Caco-2 (cell line): Measurements from ENCODE around the gene LDLRAD4. TPM values are rescaled to one million over a fixed set of nuclear protein-coding genes. Genes with fewer than 3 reads are reported as not detected.

Source experiments
- BruUV-seq: library from RNA; stranded (reverse); fragments of 400-500 nt; replicated peaks from 2 replicates; lab custom pipeline; 2021; lab: Mats Ljungman, UMichigan
- CTCF ChIA-PET: fragments of 300-600 bp; sonication (Branson Sonifier 250); formaldehyde crosslinking; loops from one replicate; lab custom pipeline; 2022; ENCODE audit warnings: antibody characterized with exemption; lab: Charles Lee
- POLR2A ChIA-PET: fragments of 300-600 bp; sonication (Branson Sonifier 250); formaldehyde crosslinking; loops from one replicate; lab custom pipeline; 2022; ENCODE audit warnings: antibody characterized with exemption; lab: Charles Lee
- DNase-seq, 2 experiments: peaks; one replicate each; pipeline versions ENCODE4 v3.0.0 to v3.0.0-alpha.2; 2020 to 2022
- H3K27me3 ChIP-seq: replicated peaks from 2 replicates; pipeline ENCODE4 v1.6.0; 2011; ENCODE audit warnings: low read length; ENCODE audit not compliant: control insufficient read depth, insufficient read depth
- H3K36me3 ChIP-seq: 2 replicates; pipeline ENCODE4 v1.5.1; 2011; ENCODE audit warnings: low read length; ENCODE audit not compliant: control insufficient read depth, insufficient read depth
- H3K4me1 ChIP-seq: fragments of 250-450 bp; sonication (Bioruptor Pico); 2 replicates; pipeline ENCODE4 v1.5.1; 2020; ENCODE audit warnings: mild to moderate bottlenecking
- H3K4me3 ChIP-seq: 2 replicates; pipeline ENCODE4 v1.5.1; 2011; ENCODE audit warnings: low read depth, mild to moderate bottlenecking, control low read depth, low read length
- H3K9me3 ChIP-seq: fragments of 250-450 bp; sonication (Bioruptor Pico); 2 replicates; pipeline ENCODE4 v1.5.1; 2020; ENCODE audit warnings: mild to moderate bottlenecking, moderate library complexity
- H3K27ac Mint-ChIP-seq: one replicate; pipeline ENCODE4 v1.8.0; 2022; ENCODE audit warnings: mixed read lengths; ENCODE audit not compliant: unreplicated experiment
- H3K27me3 Mint-ChIP-seq: one replicate; pipeline ENCODE4 v1.8.0; 2022; ENCODE audit warnings: mixed read lengths; ENCODE audit not compliant: insufficient read depth, unreplicated experiment
- H3K36me3 Mint-ChIP-seq: one replicate; pipeline ENCODE4 v1.8.0; 2022; ENCODE audit warnings: mild to moderate bottlenecking, mixed read lengths; ENCODE audit not compliant: insufficient read depth, unreplicated experiment
- H3K4me1 Mint-ChIP-seq: one replicate; pipeline ENCODE4 v1.8.0; 2022; ENCODE audit warnings: low read depth, mixed read lengths; ENCODE audit not compliant: unreplicated experiment
- H3K4me3 Mint-ChIP-seq: one replicate; pipeline ENCODE4 v1.8.0; 2022; ENCODE audit warnings: mild to moderate bottlenecking, moderate library complexity, mixed read lengths; ENCODE audit not compliant: unreplicated experiment
- H3K9me3 Mint-ChIP-seq: one replicate; pipeline ENCODE4 v1.8.0; 2022; ENCODE audit warnings: mixed read lengths; ENCODE audit not compliant: unreplicated experiment
- intact Hi-C: fragments of 100-400 bp; cut with micrococcal nuclease; formaldehyde crosslinking; loops from one replicate; pipeline ENCODE4 v1.10.0; 2022; ENCODE audit not compliant: unreplicated experiment
- total RNA-seq: library from RNA; stranded (reverse); gene quantifications from 2 replicates; pipeline ENCODE4 v1.2.3, GENCODE V29; 2022
- TF ChIP-seq, protein P1 (sequence below), 2 experiments: fragments of 200-600 bp in 1 of 2; IDR thresholded peaks; 1 replicate in 1 of 2; 2 replicates in 1 of 2; pipeline versions ENCODE4 v1.5.1 to v1.8.0; 2011 to 2022; ENCODE audit warnings: antibody characterized with exemption in 1 of 2, control low read depth in 1 of 2, inconsistent platforms in 1 of 2, low read depth in 1 of 2, low read length in 1 of 2, mild to moderate bottlenecking in 1 of 2, moderate library complexity in 1 of 2; ENCODE audit not compliant: insufficient read depth in 1 of 2, severe bottlenecking in 1 of 2, unreplicated experiment in 1 of 2

Gene LDLRAD4
- total RNA-seq, 1 experiment from 2014 or later: 1.2 TPM

- H3K36me3 Mint-ChIP-seq: no peaks in the 10 kb centered on the region
- no peaks in the 10 kb centered on the region for H3K4me1 Mint-ChIP-seq
- H3K4me1 ChIP-seq: no peaks in the 10 kb centered on the region
- H3K4me3 ChIP-seq: no peak overlapping the region
- POLR2A ChIA-PET: no interaction called here
- TF ChIP-seq, protein P1, sequence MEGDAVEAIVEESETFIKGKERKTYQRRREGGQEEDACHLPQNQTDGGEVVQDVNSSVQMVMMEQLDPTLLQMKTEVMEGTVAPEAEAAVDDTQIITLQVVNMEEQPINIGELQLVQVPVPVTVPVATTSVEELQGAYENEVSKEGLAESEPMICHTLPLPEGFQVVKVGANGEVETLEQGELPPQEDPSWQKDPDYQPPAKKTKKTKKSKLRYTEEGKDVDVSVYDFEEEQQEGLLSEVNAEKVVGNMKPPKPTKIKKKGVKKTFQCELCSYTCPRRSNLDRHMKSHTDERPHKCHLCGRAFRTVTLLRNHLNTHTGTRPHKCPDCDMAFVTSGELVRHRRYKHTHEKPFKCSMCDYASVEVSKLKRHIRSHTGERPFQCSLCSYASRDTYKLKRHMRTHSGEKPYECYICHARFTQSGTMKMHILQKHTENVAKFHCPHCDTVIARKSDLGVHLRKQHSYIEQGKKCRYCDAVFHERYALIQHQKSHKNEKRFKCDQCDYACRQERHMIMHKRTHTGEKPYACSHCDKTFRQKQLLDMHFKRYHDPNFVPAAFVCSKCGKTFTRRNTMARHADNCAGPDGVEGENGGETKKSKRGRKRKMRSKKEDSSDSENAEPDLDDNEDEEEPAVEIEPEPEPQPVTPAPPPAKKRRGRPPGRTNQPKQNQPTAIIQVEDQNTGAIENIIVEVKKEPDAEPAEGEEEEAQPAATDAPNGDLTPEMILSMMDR (IDR thresholded peaks at IDR 0.05; ENCODE audit: insufficient read depth in 1 of 2, low read depth in 1 of 2, low read length in 1 of 2, severe bottlenecking in 1 of 2, unreplicated experiment in 1 of 2): no peak
- H3K27ac Mint-ChIP-seq: no peak overlapping the region
- intact Hi-C loops: no loop called here
- H3K9me3 ChIP-seq: no peaks in the 10 kb centered on the region
- no TSS peak for BruUV-seq
- no peaks in the 10 kb centered on the region for H3K27me3 ChIP-seq
- H3K36me3 ChIP-seq: no peaks in the 10 kb centered on the region
- no peak for DNase-seq
- H3K9me3 Mint-ChIP-seq: no peaks in the 10 kb centered on the region
- CTCF ChIA-PET: no interaction called here
- H3K27me3 Mint-ChIP-seq: peaks cover 17% of the 10 kb centered on the region
- H3K4me3 Mint-ChIP-seq: no peak overlapping the region
Observed at GRCh38 chr18:13577781-13578180, 359.2 kb downstream of the LDLRAD4 start.

- H3K36me3 Mint-ChIP-seq: no peaks in the 10 kb centered on the region
- H3K9me3 Mint-ChIP-seq: no peaks in the 10 kb centered on the region
- Histone ChIP-seq H3K27me3 (no peaks in the 10 kb centered on the region), H3K9me3 (no peaks in the 10 kb centered on the region), H3K4me3 (no peak overlapping the region), H3K4me1 (no peaks in the 10 kb centered on the region), H3K36me3 (no peaks in the 10 kb centered on the region)
- no peaks in the 10 kb centered on the region for H3K4me1 Mint-ChIP-seq
- no peak overlapping the region for H3K27ac Mint-ChIP-seq
- intact Hi-C loops: no loop called here
- no peak for DNase-seq
- ChIA-PET POLR2A (no interaction called here), CTCF (no interaction called here)
- H3K4me3 Mint-ChIP-seq: no peak overlapping the region
- peaks cover 16% of the 10 kb centered on the region for H3K27me3 Mint-ChIP-seq
- no TSS peak for BruUV-seq
- TF ChIP-seq, protein P1 (IDR thresholded peaks at IDR 0.05; ENCODE audit: insufficient read depth in 1 of 2, low read depth in 1 of 2, low read length in 1 of 2, severe bottlenecking in 1 of 2, unreplicated experiment in 1 of 2): no peak
Observed at GRCh38 chr18:13578400-13578799, 359.8 kb downstream of the LDLRAD4 start.

- BruUV-seq: no TSS peak
- Histone ChIP-seq H3K36me3 (no peaks in the 10 kb centered on the region), H3K9me3 (no peaks in the 10 kb centered on the region), H3K4me3 (no peak overlapping the region), H3K27me3 (no peaks in the 10 kb centered on the region), H3K4me1 (no peaks in the 10 kb centered on the region)
- CTCF ChIA-PET: no interaction called here
- no peaks in the 10 kb centered on the region for H3K36me3 Mint-ChIP-seq
- H3K27me3 Mint-ChIP-seq: peaks cover 22% of the 10 kb centered on the region
- POLR2A ChIA-PET: no interaction called here
- DNase-seq: no peak
- H3K4me3 Mint-ChIP-seq: no peak overlapping the region
- TF ChIP-seq, protein P1 (IDR thresholded peaks at IDR 0.05; ENCODE audit: insufficient read depth in 1 of 2, low read depth in 1 of 2, low read length in 1 of 2, severe bottlenecking in 1 of 2, unreplicated experiment in 1 of 2): no peak
- intact Hi-C loops: no loop called here
- H3K9me3 Mint-ChIP-seq: no peaks in the 10 kb centered on the region
- H3K4me1 Mint-ChIP-seq: no peaks in the 10 kb centered on the region
- no peak overlapping the region for H3K27ac Mint-ChIP-seq
Observed at GRCh38 chr18:13579874-13580273, 361.3 kb downstream of the LDLRAD4 start.
